Hepatocyte (in vitro differentiated cells): ENCODE data around the gene THBS2. TPM values are rescaled to one million over a fixed set of nuclear protein-coding genes. Genes with fewer than 3 reads are reported as not detected.

Experiments used
- DNase-seq: peaks from one replicate; pipeline ENCODE4 v3.0.0-alpha.2; 2016; ENCODE audit warnings: low spot score
- H2AFZ ChIP-seq: fragments of 200-600 bp; sonication (generic); 2 replicates; pipeline ENCODE4 v1.6.0; 2016; ENCODE audit warnings: antibody characterized with exemption, mild to moderate bottlenecking
- H3K27ac ChIP-seq: fragments of 200-600 bp; sonication (generic); 2 replicates; pipeline ENCODE4 v1.5.1; 2016; ENCODE audit warnings: mild to moderate bottlenecking
- H3K27me3 ChIP-seq: fragments of 200-600 bp; sonication (generic); 2 replicates; pipeline ENCODE4 v1.6.1; 2016
- H3K36me3 ChIP-seq: fragments of 200-600 bp; sonication (generic); replicated peaks from 2 replicates; pipeline ENCODE4 v1.5.1; 2016; ENCODE audit warnings: low read depth; ENCODE audit not compliant: insufficient read depth
- H3K4me1 ChIP-seq: fragments of 200-600 bp; sonication (generic); 2 replicates; pipeline ENCODE4 v1.5.1; 2016; ENCODE audit warnings: mild to moderate bottlenecking, moderate library complexity; ENCODE audit not compliant: insufficient read depth
- H3K4me2 ChIP-seq: fragments of 200-600 bp; sonication (generic); 2 replicates; pipeline ENCODE4 v1.6.0; 2016
- H3K4me3 ChIP-seq: fragments of 200-600 bp; sonication (generic); 2 replicates; pipeline ENCODE4 v1.5.1; 2016; ENCODE audit warnings: mild to moderate bottlenecking
- H3K79me2 ChIP-seq: fragments of 200-600 bp; sonication (generic); 2 replicates; pipeline ENCODE4 v1.6.0; 2017; ENCODE audit warnings: mild to moderate bottlenecking
- H3K9me2 ChIP-seq: fragments of 200-600 bp; sonication (generic); replicated peaks from 2 replicates; pipeline ENCODE4 v1.6.0; 2017; ENCODE audit warnings: mild to moderate bottlenecking; ENCODE audit not compliant: insufficient read depth
- H3K9me3 ChIP-seq: fragments of 200-600 bp; sonication (generic); 2 replicates; pipeline ENCODE4 v1.5.1; 2016; ENCODE audit warnings: low read depth, mild to moderate bottlenecking
- H4K20me1 ChIP-seq: fragments of 200-600 bp; sonication (generic); 2 replicates; pipeline ENCODE4 v1.6.0; 2016; ENCODE audit warnings: mild to moderate bottlenecking; ENCODE audit not compliant: insufficient read depth, poor library complexity, severe bottlenecking
- CTCF ChIP-seq: fragments of 200-600 bp; sonication (generic); IDR thresholded peaks from 2 replicates; pipeline ENCODE4 v1.5.1; 2016; ENCODE audit warnings: antibody characterized with exemption, mild to moderate bottlenecking; ENCODE audit not compliant: poor library complexity
- EZH2 ChIP-seq: fragments of 200-600 bp; sonication (generic); IDR thresholded peaks from 2 replicates; pipeline ENCODE4 v1.6.1; 2016; ENCODE audit warnings: antibody characterized with exemption, mild to moderate bottlenecking, borderline replicate concordance
- EZH2phosphoT487 ChIP-seq: fragments of 200-600 bp; sonication (generic); IDR thresholded peaks from one replicate; pipeline ENCODE4 v1.6.1; 2018; ENCODE audit warnings: antibody characterized with exemption, mild to moderate bottlenecking, low read depth, moderate library complexity; ENCODE audit not compliant: unreplicated experiment, severe bottlenecking
- WGBS: methylation state at CpG from one replicate; pipeline ENCODE4 v1.1.6; 2016; ENCODE audit warnings: low lambda C conversion rate; ENCODE audit errors: missing lambda C conversion rate; 5-methylcytosine and 5-hydroxymethylcytosine counted together
- polyA plus RNA-seq: library from polyadenylated mRNA; unstranded; fragments of >200 nt; fragmentation: Nextera tagmentation; extraction: Ambion mirVana; gene quantifications from 2 replicates; pipeline ENCODE4 v1.2.1, GENCODE V29; 2016
- total RNA-seq: library from RNA; depleted of rRNA; stranded (reverse); fragments of >200 nt; gene quantifications from 2 replicates; pipeline ENCODE4 v1.2.3, GENCODE V29; 2014

The THBS2 gene
- total and polyA plus RNA-seq, 2 experiments from 2014 or later: 3.9 to 5.5 TPM

DNA sequence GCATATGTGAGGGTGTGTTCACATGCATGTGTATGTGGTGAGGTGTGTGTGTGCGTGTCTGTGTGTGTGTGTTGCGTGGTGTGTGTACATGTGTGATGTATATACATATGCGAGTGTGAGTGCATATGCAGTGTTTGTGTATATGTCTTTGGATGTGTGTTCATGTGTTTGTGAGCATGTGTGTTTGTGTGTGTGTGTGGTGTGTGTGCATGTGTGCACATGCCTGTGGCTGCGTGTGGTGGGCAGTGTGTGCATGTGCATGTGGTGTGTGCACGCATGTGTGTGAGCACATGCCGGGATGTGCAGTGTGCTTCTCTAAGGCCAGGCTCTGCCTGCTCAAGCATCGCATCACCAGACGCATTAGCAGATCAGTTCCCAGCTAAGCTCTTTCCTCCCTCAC lies 5.7 kb downstream of the THBS2 start:
- Histone ChIP-seq H3K4me2 (no peak overlapping the region), H3K27me3 (peaks cover 29% of the 10 kb centered on the region), H3K79me2 (no peaks in the 10 kb centered on the region), H3K27ac (no peak overlapping the region), H4K20me1 (no peaks in the 10 kb centered on the region), H3K36me3 (no peaks in the 10 kb centered on the region), H3K9me2 (no peaks in the 10 kb centered on the region), H3K4me3 (no peak overlapping the region), H3K9me3 (no peaks in the 10 kb centered on the region), H3K4me1 (peaks cover 10% of the 10 kb centered on the region), H2AFZ (no peak overlapping the region)
- WGBS: 97% methylated on average over 8 of the region's 8 CpGs
- TF ChIP-seq EZH2 (no peak), CTCF (no peak), EZH2phosphoT487 (no peak)
- DNase-seq: no peak

GRCh38 chr6:169247419-169247818 lies 6.2 kb downstream of the THBS2 start:
- no peaks in the 10 kb centered on the region for H3K36me3 ChIP-seq
- no peaks in the 10 kb centered on the region for H4K20me1 ChIP-seq
- no peaks in the 10 kb centered on the region for H3K79me2 ChIP-seq
- no peak for DNase-seq
- H3K9me3 ChIP-seq: no peaks in the 10 kb centered on the region
- peaks cover 23% of the 10 kb centered on the region for H3K27me3 ChIP-seq
- H3K4me3 ChIP-seq: no peak overlapping the region
- no peak overlapping the region for H2AFZ ChIP-seq
- peaks cover 5% of the 10 kb centered on the region for H3K4me1 ChIP-seq
- no peak overlapping the region for H3K4me2 ChIP-seq
- H3K9me2 ChIP-seq: no peaks in the 10 kb centered on the region
- TF ChIP-seq EZH2phosphoT487 (no peak), EZH2 (no peak), CTCF (no peak)
- WGBS: 97% methylated on average over 4 of the region's 4 CpGs
- H3K27ac ChIP-seq: no peak overlapping the region

DNA sequence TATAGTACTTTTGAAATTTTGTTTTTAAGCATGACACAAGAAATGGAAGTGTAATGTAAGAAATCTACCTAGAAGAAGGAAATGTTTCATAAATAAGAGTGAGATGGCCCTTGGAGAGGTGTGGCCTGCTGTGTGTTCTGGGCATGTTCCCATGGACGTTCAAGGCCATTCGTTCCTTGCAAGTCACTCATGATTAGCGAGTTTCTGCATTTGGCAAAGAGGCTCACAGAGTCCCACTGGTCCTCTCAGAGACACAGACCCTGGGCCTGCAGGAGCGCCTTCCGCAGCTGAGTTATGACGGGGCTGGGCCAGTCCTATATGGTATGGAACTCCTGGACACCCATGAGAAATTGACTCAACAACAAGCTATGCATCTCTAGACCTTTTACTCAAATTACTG lies 7.2 kb downstream of the THBS2 start:
- no peak for DNase-seq
- WGBS: 84% methylated on average over 6 of the region's 6 CpGs

More for the DNA sequence above, 7.2 kb downstream of the THBS2 start:
- Histone ChIP-seq H3K4me2 (no peak overlapping the region), H3K27me3 (peaks cover 13% of the 10 kb centered on the region), H3K79me2 (no peaks in the 10 kb centered on the region), H3K36me3 (no peaks in the 10 kb centered on the region), H3K4me3 (no peak overlapping the region), H3K9me3 (no peaks in the 10 kb centered on the region), H2AFZ (no peak overlapping the region), H4K20me1 (no peaks in the 10 kb centered on the region), H3K4me1 (peaks cover 5% of the 10 kb centered on the region), H3K27ac (no peak overlapping the region), H3K9me2 (no peaks in the 10 kb centered on the region)
- TF ChIP-seq EZH2phosphoT487 (no peak), CTCF (no peak), EZH2 (no peak)
